Sigmoid colon (tissue), 7 donors: Measurements from ENCODE around the gene WFIKKN2. TPM values are rescaled to one million over a fixed set of nuclear protein-coding genes. Genes with fewer than 3 reads are reported as not detected.

Experiments used
- DNase-seq: peaks from one replicate; pipeline ENCODE4 v3.0.0-alpha.2; 2019
- H3K27ac ChIP-seq, 4 donors: fragments of 200-600 bp; sonication (generic); one replicate each; pipeline ENCODE4 v1.5.1; 2016 to 2019; ENCODE audit warnings: mild to moderate bottlenecking in 1 of 4
- H3K27me3 ChIP-seq, 3 donors: fragments of 200-600 bp; sonication (generic); one replicate each; pipeline ENCODE4 v1.5.1; 2019; ENCODE audit warnings: mild to moderate bottlenecking in 1 of 3
- H3K36me3 ChIP-seq, 4 donors: fragments of 200-600 bp; sonication (generic); one replicate each; pipeline ENCODE4 v1.5.1; 2016 to 2019
- H3K4me1 ChIP-seq, 4 donors: fragments of 200-600 bp; sonication (generic); one replicate each; pipeline ENCODE4 v1.5.1; 2017 to 2019
- H3K4me3 ChIP-seq, 4 donors: fragments of 200-600 bp; sonication (generic); one replicate each; pipeline ENCODE4 v1.5.1; 2017 to 2019; ENCODE audit warnings: mild to moderate bottlenecking in 2 of 4, moderate library complexity in 1 of 4
- H3K9me3 ChIP-seq, 4 donors: fragments of 200-600 bp in 3 of 4; sonication (generic) in 3 of 4; one replicate each; pipeline versions ENCODE4 v1.5.1 to v1.6.1; 2013 to 2019
- EP300 ChIP-seq, 4 donors: sonication (generic); formaldehyde crosslinking; IDR thresholded peaks; one replicate each; pipeline ENCODE4 v1.6.1; 2017; ENCODE audit warnings: antibody characterized with exemption in 4 of 4
- POLR2A ChIP-seq, 2 donors: fragments of 450-650 bp; IDR thresholded peaks; one replicate each; pipeline ENCODE4 v1.6.1; 2016; ENCODE audit warnings: antibody characterized with exemption in 2 of 2, mild to moderate bottlenecking in 2 of 2, moderate library complexity in 2 of 2
- POLR2AphosphoS5 ChIP-seq, 4 donors: sonication (generic); formaldehyde crosslinking; IDR thresholded peaks; one replicate each; pipeline ENCODE4 v1.6.1; 2017; ENCODE audit warnings: antibody characterized with exemption in 4 of 4
- whole genome bisulfite sequencing, 2 donors: extraction: QIAGEN DNeasy Blood & Tissue Kit; methylation state at CpG; one replicate each; pipeline ENCODE4 v1.1.7; 2013; 5-methylcytosine and 5-hydroxymethylcytosine counted together
- intact Hi-C: fragments of 100-400 bp; cut with DNase I; formaldehyde crosslinking; loops from one replicate; pipeline ENCODE4 v1.15.1; 2023
- polyA plus RNA-seq, 3 donors: library from polyadenylated mRNA; stranded (reverse); fragments of 200-250 nt; gene quantifications; one replicate each; pipeline ENCODE4 v1.2.3, GENCODE V29; 2013
- total RNA-seq, 4 donors: library from RNA; depleted of rRNA; stranded (reverse); fragments of >200 nt; gene quantifications; one replicate each; pipeline ENCODE4 v1.1.0, GENCODE V29; 2016
- TF ChIP-seq, protein P1 (sequence below), 4 experiments: fragments of 450-650 bp in 3 of 4; fragments of 200-600 bp in 1 of 4; IDR thresholded peaks; one replicate each; pipeline ENCODE4 v1.5.1; 2016 to 2019; ENCODE audit warnings: antibody characterized with exemption in 4 of 4, mild to moderate bottlenecking in 3 of 4, moderate library complexity in 2 of 4
- donor health status: healthy with polysubstance abuse.
- donor health status: Bipolar disorder and iron deficiency.
- donor health status: healthy.

The WFIKKN2 gene
- total and polyA plus RNA-seq, 7 donors: under 0.01 to 1.1 (median 0.11) TPM; not detected in 1

DNA sequence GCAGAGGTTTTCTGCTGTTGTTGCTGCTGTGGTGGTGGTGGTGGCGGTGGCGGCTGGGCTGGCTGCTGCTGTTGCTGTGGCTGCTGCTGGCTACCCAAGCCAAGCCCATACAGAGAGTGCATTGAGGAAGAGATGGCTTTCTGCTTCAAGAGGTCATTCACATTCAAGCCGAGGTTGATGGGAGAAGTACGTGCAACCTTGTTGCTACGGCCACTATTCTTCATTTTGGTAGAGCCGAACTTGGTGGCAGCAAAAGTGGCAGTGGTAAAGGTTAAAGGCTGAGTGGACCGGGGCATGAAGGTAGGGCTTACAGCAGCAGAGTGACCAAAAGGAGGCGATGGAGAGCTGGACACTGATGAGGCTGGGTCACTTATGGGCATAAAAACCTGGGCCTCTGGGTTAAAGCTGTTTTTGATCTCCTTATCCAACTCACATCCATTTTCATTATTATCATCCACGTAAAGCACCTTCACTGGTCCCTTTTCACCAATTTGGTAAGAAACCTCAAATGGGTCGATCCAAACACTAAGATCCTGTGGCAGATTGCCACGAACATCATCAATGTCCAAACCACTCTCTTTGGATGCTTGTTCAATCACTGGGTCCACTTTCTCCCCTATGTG is 27.9 kb downstream of the WFIKKN2 start:
- DNase-seq: peak; percentile 79
- Histone ChIP-seq H3K36me3 (peaks cover 0 to 25% (median 2%) of the 10 kb centered on the region in 4 donors), H3K4me3 (peak overlapping the region in 3 of 4 donors; percentile 80 to 100 (median 98)), H3K9me3 (no peaks in the 10 kb centered on the region), H3K27me3 (no peaks in the 10 kb centered on the region), H3K27ac (peak overlapping the region; percentile 99 to 100 (median 99)), H3K4me1 (peaks cover 0 to 51% (median 34%) of the 10 kb centered on the region in 4 donors)
- intact Hi-C loops: no loop called here
- TF ChIP-seq, protein P1, sequence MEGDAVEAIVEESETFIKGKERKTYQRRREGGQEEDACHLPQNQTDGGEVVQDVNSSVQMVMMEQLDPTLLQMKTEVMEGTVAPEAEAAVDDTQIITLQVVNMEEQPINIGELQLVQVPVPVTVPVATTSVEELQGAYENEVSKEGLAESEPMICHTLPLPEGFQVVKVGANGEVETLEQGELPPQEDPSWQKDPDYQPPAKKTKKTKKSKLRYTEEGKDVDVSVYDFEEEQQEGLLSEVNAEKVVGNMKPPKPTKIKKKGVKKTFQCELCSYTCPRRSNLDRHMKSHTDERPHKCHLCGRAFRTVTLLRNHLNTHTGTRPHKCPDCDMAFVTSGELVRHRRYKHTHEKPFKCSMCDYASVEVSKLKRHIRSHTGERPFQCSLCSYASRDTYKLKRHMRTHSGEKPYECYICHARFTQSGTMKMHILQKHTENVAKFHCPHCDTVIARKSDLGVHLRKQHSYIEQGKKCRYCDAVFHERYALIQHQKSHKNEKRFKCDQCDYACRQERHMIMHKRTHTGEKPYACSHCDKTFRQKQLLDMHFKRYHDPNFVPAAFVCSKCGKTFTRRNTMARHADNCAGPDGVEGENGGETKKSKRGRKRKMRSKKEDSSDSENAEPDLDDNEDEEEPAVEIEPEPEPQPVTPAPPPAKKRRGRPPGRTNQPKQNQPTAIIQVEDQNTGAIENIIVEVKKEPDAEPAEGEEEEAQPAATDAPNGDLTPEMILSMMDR (IDR thresholded peaks at IDR 0.05): peak in 3 of 4 experiments; percentile 55 to 76 (median 68)
- no peak for TF ChIP-seq EP300 (IDR thresholded peaks at IDR 0.05)
- no peak for TF ChIP-seq POLR2A (IDR thresholded peaks at IDR 0.05)
- peak in 1 of 4 donors; percentile 3 for TF ChIP-seq POLR2AphosphoS5 (IDR thresholded peaks at IDR 0.05)
- WGBS, 2 donors: 22 to 67% methylated on average over 11 of the region's 11 CpGs

DNA sequence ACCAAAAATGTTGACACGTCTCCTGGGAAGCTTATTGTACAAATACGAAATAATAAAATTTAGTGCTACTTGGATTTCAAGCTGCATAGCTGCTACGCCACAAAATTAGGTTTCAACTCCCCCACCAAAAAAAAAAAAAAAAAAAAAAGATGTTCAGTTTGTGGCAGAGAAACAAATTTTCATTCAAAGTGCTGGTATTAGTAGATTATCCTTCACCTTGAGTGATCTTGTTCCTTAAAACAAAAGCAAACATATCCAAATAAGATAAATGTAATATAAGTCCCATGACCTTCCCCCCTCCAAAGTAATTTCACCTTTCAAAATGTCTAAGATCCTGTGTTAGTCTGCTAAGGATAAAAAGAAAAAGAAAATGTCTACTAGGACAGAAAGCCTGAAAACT is 28.5 kb downstream of the WFIKKN2 start:
- no peak for DNase-seq
- Histone ChIP-seq H3K9me3 (no peaks in the 10 kb centered on the region), H3K36me3 (peaks cover 0 to 25% (median 2%) of the 10 kb centered on the region in 4 donors), H3K27ac (peak overlapping the region; percentile 99 to 100 (median 99)), H3K4me3 (peak overlapping the region; percentile 80 to 100 (median 96)), H3K4me1 (peaks cover 0 to 57% (median 40%) of the 10 kb centered on the region in 4 donors), H3K27me3 (no peaks in the 10 kb centered on the region)
- intact Hi-C loops: loop anchor here (1.0 to 2.0 kb wide), 2 partner anchors 40 to 85 kb away; no protein-coding TSS in a partner anchor
- WGBS, 2 donors: 23 to 73% methylated on average over 3 of the region's 3 CpGs
- no peak for TF ChIP-seq POLR2AphosphoS5 (IDR thresholded peaks at IDR 0.05)
- no peak for TF ChIP-seq EP300 (IDR thresholded peaks at IDR 0.05)
- no peak for TF ChIP-seq POLR2A (IDR thresholded peaks at IDR 0.05)
- TF ChIP-seq, protein P1 (IDR thresholded peaks at IDR 0.05): no peak

DNA sequence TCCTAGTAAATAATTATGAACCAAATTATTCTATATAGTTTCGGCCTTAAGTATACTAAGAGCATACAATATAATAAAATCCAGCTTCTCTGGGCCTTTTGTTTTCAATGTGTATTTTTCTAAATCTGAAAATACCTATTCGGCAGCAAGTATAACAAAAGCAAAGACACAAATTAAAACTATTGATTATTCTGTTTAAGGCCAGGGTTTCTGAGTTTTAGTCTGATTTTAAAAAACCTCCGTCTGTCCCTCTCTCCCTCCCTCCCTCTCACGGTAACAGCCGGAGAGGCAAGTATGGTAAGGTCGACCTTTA is 29.3 kb downstream of the WFIKKN2 start:
- Histone ChIP-seq H3K4me1 (peaks cover 0 to 59% (median 41%) of the 10 kb centered on the region in 4 donors), H3K27ac (peak overlapping the region; percentile 99 to 100 (median 99)), H3K27me3 (no peaks in the 10 kb centered on the region), H3K36me3 (peaks cover 0 to 25% (median 2%) of the 10 kb centered on the region in 4 donors), H3K9me3 (no peaks in the 10 kb centered on the region), H3K4me3 (peak overlapping the region; percentile 80 to 100 (median 96))
- DNase-seq: no peak
- 3 to 15% methylated on average over 6 of the region's 6 CpGs for WGBS, 2 donors
- intact Hi-C loops: loop anchor here (1.0 to 2.0 kb wide), 2 partner anchors 40 to 84 kb away; no protein-coding TSS in a partner anchor
- TF ChIP-seq POLR2A (IDR thresholded peaks at IDR 0.05) (no peak), POLR2AphosphoS5 (IDR thresholded peaks at IDR 0.05) (no peak), EP300 (IDR thresholded peaks at IDR 0.05) (no peak)
- TF ChIP-seq, protein P1 (IDR thresholded peaks at IDR 0.05): no peak

DNA sequence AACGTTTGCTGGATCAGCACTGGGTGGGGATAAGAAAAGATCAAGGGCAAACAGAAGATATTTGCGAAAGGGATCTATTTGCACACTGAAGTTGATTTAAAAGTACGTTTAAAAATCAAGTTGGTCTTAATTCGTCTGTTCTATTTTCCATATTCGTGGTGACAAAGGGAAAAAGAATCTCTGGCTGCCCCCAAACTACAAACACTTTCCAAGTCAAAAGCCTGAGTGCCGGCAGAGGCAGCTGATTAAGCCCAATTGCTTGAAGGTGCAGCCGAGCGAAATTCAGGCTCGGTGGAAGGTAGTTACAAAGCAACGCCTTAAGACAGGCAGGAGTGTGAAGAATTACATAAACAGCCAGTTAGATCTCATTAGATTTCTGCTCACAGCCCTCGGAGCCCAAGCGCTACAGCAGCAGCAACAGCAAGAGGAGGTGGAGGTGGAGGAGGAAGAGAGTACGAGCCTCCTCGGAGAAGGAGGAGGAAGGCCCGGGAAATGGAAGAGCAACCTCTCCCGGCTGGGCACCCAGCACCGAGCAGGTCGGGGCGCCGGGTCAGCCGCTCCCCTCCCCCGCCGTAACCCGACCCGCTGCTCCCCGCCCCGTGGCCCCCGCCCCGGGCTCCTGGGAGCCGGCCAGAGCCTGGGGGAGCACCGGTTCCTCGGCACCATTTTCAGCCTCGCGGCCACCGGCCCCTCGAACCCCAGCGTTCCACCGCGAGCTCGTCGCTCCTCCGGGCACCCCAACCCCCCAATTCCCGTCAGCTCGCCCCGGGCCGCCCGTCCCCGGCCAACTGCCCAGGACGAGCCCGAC is 29.9 kb downstream of the WFIKKN2 start:
- TF ChIP-seq POLR2A (IDR thresholded peaks at IDR 0.05) (peak; percentile 38 to 47), POLR2AphosphoS5 (IDR thresholded peaks at IDR 0.05) (peak; percentile 35 to 78 (median 72)), EP300 (IDR thresholded peaks at IDR 0.05) (no peak)
- H3K27me3 ChIP-seq: no peaks in the 10 kb centered on the region
- H3K4me3 ChIP-seq: peak overlapping the region; percentile 80 to 100 (median 96)
- intact Hi-C loops: loop anchor here (2.0 kb wide), 1 partner anchor 84 kb away; no protein-coding TSS in a partner anchor
- WGBS, 2 donors: 0 to 1% methylated on average over 50 of the region's 50 CpGs
- DNase-seq: peak; percentile 85
- peak overlapping the region; percentile 99 to 100 (median 99) for H3K27ac ChIP-seq
- H3K36me3 ChIP-seq: peaks cover 0 to 25% (median 2%) of the 10 kb centered on the region in 4 donors
- no peaks in the 10 kb centered on the region for H3K9me3 ChIP-seq
- peaks cover 0 to 57% (median 41%) of the 10 kb centered on the region in 4 donors for H3K4me1 ChIP-seq
